ENCODE data around the gene LRRN2.
"Not testable (repeated sequence)": the region's sequence is repeated elsewhere in the genome, so short reads cannot be mapped to it uniquely, and the experiment has no call there.

- not testable (repeated sequence) for TF ChIP-seq CTCF, POLR2A (IDR thresholded peaks at IDR 0.05)
These were observed 41.9 kb upstream of the LRRN2 start for GRCh38 chr1:204727438-204727837.
